DMS 273 (cell line): ENCODE measurements around the gene RC3H1.

Experiments
- DNase-seq: peaks from one replicate; lab custom pipeline; 2025; ENCODE audit not compliant: unreplicated experiment; lab: John Stamatoyannopoulos, UW

RC3H1 gene

GRCh38 chr1:173886746-173887611 lies 135.2 kb downstream of the RC3H1 start:
- no peak for DNase-seq

- no peak for DNase-seq
These were observed 137.5 kb downstream of the RC3H1 start for GRCh38 chr1:173884701-173885100.
